TTC549 (cell line): ENCODE data around the gene CCDC60.

Experiments used
- FAIRE-seq: peaks from 2 replicates; lab custom pipeline; 2012; peaks lifted over from hg19 to GRCh38; lab: Jason Lieb, UNC

CCDC60 gene

GRCh38 chr12:119544765-119545625 is 210.5 kb downstream of the CCDC60 start:
- no peak for FAIRE-seq

GRCh38 chr12:119546340-119546739 is 211.8 kb downstream of the CCDC60 start:
- FAIRE-seq: no peak

- no peak for FAIRE-seq
Observed at GRCh38 chr12:119547001-119547400, 212.5 kb downstream of the CCDC60 start.

- FAIRE-seq: no peak
Observed at GRCh38 chr12:119556854-119557253, 222.3 kb downstream of the CCDC60 start.

GRCh38 chr12:119565404-119565803 is 230.9 kb downstream of the CCDC60 start:
- no peak for FAIRE-seq

- no peak for FAIRE-seq
Observed at GRCh38 chr12:119570771-119571170, 236.2 kb downstream of the CCDC60 start.

GRCh38 chr12:119573086-119573485 is 238.6 kb downstream of the CCDC60 start:
- FAIRE-seq: no peak

GRCh38 chr12:119574255-119574654 is 239.7 kb downstream of the CCDC60 start:
- FAIRE-seq: no peak

- FAIRE-seq: no peak
Observed at GRCh38 chr12:119576118-119576810, 241.7 kb downstream of the CCDC60 start.

- FAIRE-seq: no peak
Observed at GRCh38 chr12:119576915-119577314, 242.4 kb downstream of the CCDC60 start.

- no peak for FAIRE-seq
Observed at GRCh38 chr12:119578112-119578511, 243.6 kb downstream of the CCDC60 start.

- FAIRE-seq: no peak
Observed at GRCh38 chr12:119589097-119589496, 254.6 kb downstream of the CCDC60 start.

GRCh38 chr12:119589634-119590033 is 255.1 kb downstream of the CCDC60 start:
- FAIRE-seq: no peak
